Epithelial cell of prostate (primary cell): ENCODE results near the gene OR10G8.
"Not testable (repeated sequence)": the region's sequence is repeated elsewhere in the genome, so short reads cannot be mapped to it uniquely, and the experiment has no call there.

Experiments
- DNase-seq: peaks from one replicate; pipeline ENCODE4 v3.0.0-alpha.2; 2011; ENCODE audit warnings: low read depth, low spot score
- H3K27ac ChIP-seq: fragments of 450-650 bp; 2 replicates; pipeline ENCODE4 v1.5.1; 2017; ENCODE audit warnings: mild to moderate bottlenecking

The OR10G8 gene, protein sequence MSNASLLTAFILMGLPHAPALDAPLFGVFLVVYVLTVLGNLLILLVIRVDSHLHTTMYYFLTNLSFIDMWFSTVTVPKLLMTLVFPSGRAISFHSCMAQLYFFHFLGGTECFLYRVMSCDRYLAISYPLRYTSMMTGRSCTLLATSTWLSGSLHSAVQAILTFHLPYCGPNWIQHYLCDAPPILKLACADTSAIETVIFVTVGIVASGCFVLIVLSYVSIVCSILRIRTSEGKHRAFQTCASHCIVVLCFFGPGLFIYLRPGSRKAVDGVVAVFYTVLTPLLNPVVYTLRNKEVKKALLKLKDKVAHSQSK

GRCh38 chr11:124026498-124026897 is at the start of gene OR10G8:
Gene OR10G8 (plus strand): TSS chr11:124026798. CDS start chr11:124029623, 2,825 bp downstream.
- H3K27ac ChIP-seq: no peak within 1 kb of the TSS
- DNase-seq: no peak

GRCh38 chr11:123977731-123978347 is 48.8 kb upstream of the OR10G8 start, which contains the start of gene OR10S1:
Gene OR10S1 (minus strand): TSS chr11:123977781. CDS start chr11:123977664, 117 bp downstream.
- H3K27ac ChIP-seq: peak within 1 kb of the TSS; percentile 97
- peak; percentile 90 for DNase-seq

DNA sequence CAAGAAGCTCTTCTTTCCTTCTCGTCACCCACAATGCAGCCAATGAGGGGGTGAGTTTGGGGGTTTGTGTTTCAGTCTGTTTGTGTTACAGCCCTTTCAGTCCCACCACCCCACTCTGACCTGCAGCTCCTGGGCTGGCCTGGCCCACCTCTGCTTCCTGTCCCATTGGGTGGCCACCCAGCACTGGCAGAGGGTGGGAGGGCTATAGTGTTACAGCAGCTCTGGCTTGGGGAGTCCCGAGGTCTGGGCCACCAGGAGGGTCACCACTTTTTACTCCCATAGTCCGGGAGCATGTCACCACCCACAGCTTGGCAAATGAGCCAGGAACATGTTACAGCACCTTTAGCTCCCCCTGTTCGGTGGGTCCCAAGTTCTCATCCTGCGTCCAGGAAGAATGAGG is 47.3 kb upstream of the OR10G8 start:
- H3K27ac ChIP-seq: peak overlapping the region; percentile 97
- no peak for DNase-seq

DNA sequence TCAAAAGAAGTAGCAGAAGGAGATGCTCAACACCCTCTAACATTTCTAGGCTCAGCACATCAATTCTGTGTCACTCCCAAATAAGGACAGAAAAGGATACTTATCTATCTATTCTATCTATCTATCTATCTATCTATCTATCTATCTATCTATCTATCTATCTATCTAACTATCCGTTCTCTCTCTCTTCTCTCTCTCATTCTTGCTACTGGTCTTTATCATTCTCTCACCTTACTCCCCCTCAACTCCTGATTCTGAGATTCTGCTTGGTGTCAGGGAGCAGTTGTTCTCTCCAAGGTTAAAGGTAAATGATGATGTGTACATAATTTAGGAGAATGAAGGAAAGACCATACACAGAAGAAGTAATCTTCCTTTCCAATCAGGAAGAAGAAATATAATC is 31.5 kb upstream of the OR10G8 start, which contains the start of gene OR10G6:
TSS of gene OR10G6 (minus strand) at position 43 of the 400 bp plus-strand sequence. CDS start at position 43, 0 bp downstream.
- H3K27ac ChIP-seq: no peak within 1 kb of the TSS
- DNase-seq: no peak

DNA sequence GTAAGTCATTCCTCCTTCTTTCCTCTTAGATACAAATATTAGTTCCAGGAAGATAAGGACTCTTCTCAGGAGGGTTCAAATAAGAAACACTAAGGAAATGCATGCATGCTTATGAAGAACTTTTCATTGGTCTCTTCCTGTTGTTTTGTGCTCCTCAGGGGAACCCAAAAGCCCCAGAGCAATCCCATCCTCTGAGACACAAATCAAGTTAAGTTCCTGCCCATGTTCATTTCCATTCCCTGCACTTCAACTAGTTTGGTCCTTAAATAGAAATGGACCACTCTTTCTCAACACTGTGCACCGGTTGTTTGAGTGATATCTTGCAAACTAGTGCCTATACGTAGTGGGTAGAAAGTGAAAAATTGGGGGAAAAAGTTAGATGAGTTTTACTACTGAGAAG is 13.9 kb upstream of the OR10G8 start, which contains the start of gene OR10G4:
TSS of gene OR10G4 (plus strand) at position 301 of the 400 bp plus-strand sequence. CDS start 2,578 bp downstream, outside the sequence.
- H3K27ac ChIP-seq: no peak within 1 kb of the TSS
- DNase-seq: no peak

DNA sequence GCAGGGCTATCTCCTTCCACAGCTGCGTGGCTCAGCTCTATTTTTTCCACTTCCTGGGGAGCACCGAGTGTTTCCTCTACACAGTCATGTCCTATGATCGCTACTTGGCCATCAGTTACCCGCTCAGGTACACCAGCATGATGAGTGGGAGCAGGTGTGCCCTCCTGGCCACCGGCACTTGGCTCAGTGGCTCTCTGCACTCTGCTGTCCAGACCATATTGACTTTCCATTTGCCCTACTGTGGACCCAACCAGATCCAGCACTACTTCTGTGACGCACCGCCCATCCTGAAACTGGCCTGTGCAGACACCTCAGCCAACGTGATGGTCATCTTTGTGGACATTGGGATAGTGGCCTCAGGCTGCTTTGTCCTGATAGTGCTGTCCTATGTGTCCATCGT is 10.8 kb upstream of the OR10G8 start:
- DNase-seq: not testable (repeated sequence)

DNA sequence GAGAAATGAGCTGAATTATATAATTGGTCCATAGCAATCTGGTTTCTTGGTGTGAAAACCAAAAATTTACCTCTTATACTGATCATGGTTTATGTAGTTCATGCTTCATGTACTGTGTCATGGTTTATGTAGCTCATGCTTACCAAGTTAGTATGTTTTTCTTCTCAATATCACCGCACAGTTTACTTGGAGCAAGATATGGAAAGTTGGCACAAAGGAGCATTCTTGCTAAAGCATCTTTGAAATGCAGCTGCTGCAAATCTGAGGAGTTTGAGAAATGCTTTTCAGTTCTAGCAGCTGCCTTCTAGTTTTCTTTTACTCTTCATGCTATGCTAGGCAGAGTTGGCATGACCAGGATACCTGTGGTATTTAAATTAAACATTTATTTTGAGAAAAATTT is 10.1 kb downstream of the OR10G8 start:
- H3K27ac ChIP-seq: no peak overlapping the region

More for the DNA sequence above, 10.8 kb upstream of the OR10G8 start:
- H3K27ac ChIP-seq: not testable (repeated sequence)

DNA sequence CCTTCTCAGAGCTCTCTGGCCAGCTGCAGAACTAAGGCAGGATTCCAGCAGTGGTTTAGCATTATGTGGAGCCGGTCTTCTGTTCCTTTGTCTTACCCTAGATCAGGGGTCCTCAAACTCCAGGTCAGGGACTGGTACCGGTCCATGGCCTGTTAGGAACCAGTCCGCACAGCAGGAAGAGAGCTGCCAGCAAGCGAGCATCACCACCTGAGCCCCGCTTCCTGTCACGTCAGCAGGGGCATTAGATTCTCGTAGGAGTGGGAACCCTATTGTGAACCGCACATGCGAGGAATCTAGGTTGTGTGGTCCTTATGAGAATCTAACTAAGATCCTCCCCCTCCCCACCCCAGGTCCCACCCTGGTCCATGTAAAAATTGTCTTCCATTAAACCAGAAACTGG is 13.0 kb downstream of the OR10G8 start:
- no peak overlapping the region for H3K27ac ChIP-seq
- no peak for DNase-seq

More for the DNA sequence above, 10.1 kb downstream of the OR10G8 start:
- DNase-seq: no peak

DNA sequence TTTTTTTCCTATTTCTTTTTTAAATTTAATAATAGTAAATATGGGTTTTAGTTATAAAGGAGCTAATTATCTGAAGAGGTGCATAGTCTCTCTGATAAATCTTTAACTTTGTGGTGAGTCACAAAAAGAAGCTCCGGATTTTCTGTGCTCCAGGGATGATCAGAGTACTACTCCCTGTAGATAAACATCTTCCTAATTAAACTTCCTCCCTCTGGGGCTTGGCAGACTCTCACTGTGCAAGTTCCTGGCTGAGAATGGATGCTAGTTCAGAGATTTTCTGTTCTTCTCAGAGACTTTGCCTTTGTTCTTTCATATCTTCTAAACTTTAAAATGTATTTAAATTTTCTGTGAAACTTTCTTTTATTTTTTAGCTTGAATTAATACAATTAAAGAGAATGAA is 14.7 kb downstream of the OR10G8 start, which contains the start of gene OR10G7:
TSS of gene OR10G7 (minus strand) at position 72 of the 400 bp plus-strand sequence. CDS start 2,324 bp downstream, outside the sequence.
- DNase-seq: no peak
- no peak within 1 kb of the TSS for H3K27ac ChIP-seq

- DNase-seq: no peak
These were observed 16.8 kb downstream of the OR10G8 start for GRCh38 chr11:124043420-124043819.

DNA sequence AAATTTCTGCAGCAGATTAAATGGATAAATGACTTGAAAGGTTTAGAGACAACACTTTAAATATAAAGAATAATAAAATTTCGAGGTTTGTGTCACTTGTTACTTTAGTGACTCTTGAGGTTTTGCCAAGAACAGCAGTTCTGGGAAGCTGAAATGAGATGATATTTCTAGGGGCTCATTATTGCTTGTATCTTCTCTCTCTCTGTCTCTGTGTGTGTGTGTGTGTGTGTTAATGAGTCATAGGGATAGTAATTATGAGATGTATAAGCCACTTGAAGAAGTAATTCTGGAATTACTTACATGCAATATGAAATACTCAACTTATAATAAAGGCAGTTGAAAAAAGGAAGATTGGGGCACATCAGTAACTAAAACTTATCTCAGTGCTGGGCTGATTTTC is 24.1 kb downstream of the OR10G8 start:
- no peak for DNase-seq
- no peak overlapping the region for H3K27ac ChIP-seq

More at GRCh38 chr11:124043420-124043819, 16.8 kb downstream of the OR10G8 start:
- no peak overlapping the region for H3K27ac ChIP-seq

- no peak for DNase-seq
- no peak overlapping the region for H3K27ac ChIP-seq
These were observed 26.4 kb downstream of the OR10G8 start for GRCh38 chr11:124052966-124053365.

DNA sequence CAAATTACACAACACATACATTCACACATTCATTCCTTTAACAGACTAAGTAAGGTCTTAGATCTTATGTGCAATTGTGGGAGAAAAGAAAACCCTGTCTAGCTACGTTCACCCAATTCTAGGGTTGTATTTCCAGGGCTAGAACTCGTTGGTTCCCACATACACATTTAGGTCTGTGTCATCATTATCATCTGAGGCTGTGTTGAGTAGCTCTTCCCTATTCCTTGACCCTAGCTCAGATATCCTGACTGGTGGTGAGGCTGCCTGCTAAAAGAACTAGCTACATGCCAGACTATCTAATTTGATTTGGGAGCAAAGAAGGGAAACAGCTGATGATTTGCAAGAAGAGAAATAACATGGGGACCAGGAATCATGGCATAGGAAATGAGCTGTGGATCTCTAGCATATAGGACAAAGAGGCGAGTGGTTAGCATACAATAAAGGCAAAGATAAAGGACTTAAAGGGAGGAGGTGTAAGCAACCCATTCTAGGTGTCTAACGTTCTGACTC is 42.1 kb downstream of the OR10G8 start:
- no peak overlapping the region for H3K27ac ChIP-seq
- no peak for DNase-seq

DNA sequence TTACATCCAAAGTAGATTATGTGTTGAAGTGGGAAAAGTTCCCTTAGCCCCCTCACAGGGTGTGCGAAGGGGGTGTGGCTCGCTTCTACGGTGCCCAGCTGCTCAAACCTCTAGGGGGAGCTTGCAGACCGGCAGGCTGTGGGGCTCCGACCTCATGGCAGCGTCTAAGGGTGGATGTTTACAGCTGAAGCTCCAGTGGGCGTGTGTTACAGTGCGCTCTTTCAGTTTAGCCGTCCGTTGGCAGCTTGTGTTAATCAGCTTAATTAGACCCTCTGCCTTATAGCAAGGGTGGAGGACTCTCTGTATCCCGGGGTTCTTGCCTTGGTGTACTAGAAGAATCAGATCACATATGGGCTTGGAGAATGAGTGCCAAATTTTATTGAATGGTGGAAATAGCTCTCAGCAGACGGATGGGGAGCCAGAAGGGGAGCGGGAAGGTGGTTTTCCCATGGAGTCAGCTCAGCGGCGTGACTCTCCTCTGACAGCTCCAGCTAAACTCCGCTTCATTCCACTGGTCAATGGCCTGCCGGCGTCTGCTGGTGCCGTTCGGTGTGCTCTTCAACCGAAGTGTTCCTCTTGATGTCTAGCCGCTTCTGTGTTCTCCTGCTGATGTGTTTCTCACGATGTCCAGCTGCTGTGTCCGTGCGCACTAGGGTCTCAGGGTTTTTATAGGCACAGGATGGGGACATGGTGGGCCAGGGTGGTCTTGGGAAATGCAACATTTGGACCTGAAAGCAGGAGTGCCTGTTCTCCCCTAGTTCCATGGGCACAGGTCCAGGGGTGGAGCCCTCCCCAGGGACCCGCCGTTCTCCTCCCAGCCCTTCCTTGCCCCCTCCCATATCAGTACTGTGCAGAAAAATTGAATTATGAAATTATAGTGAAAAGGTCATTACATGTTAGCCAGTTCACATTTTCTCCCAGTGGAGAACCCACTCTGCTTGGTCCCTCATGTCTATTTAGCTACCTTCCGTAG is 43.1 kb downstream of the OR10G8 start:
- no peak overlapping the region for H3K27ac ChIP-seq
- DNase-seq: no peak

GRCh38 chr11:124070915-124071622 is 44.5 kb downstream of the OR10G8 start:
- H3K27ac ChIP-seq: no peak overlapping the region

GRCh38 chr11:124071623-124071948 is 45.0 kb downstream of the OR10G8 start:
- no peak for DNase-seq
- no peak overlapping the region for H3K27ac ChIP-seq

More at GRCh38 chr11:124070915-124071622, 44.5 kb downstream of the OR10G8 start:
- no peak for DNase-seq

DNA sequence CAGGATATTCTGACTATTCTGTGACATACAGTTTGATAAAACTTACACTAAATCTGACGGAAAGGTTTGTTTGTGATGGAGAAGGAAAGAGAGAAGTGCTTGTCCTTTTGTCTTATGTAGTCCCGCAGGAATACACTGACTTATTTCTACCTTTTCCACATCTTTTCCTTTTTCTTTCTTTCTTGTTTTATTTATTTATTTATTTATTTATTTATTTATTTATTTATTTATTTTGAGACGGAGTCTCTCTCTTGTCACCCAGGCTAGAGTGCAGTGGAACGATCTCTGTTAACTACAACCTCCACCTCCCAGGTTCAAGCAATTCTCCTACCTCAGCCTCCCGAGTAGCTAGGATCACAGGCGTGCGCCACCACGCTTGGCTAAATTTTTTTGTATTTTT is 45.5 kb downstream of the OR10G8 start:
- DNase-seq: no peak
- no peak overlapping the region for H3K27ac ChIP-seq

- no peak overlapping the region for H3K27ac ChIP-seq
- DNase-seq: no peak
These were observed 48.0 kb downstream of the OR10G8 start for GRCh38 chr11:124074554-124074953.

- H3K27ac ChIP-seq: no peak overlapping the region
- DNase-seq: no peak
These were observed 48.9 kb downstream of the OR10G8 start for GRCh38 chr11:124075492-124075840.
